Measurements from ENCODE around the gene ZNF397. TPM values are rescaled to one million over a fixed set of nuclear protein-coding genes. Genes with fewer than 3 reads are reported as not detected.
A peak's percentile ranks its signal among the peaks of the same experiment; 100 is the strongest.

ZNF397 gene
- polyA plus RNA-seq, 1 donor from 2014 or later: 58.7 TPM

DNA sequence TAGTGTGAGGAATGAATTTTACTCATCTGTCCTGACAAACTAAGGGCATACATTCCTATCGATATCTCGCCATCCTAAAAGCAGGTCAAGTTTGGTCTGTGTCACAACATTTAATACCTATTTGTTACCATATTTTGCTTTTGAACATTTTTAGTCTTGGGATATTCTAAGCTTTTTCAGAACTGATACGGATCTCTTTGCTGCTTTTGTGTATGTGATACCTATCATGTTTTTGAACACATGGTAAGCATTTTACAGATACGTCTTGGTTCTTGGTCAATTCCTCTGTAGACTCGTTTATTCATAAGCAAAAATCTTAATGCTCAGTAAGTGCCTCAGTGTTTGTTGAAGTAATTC, 592 bp downstream of the ZNF397 start:
- peak overlapping the region; percentile 97 for H3K27ac ChIP-seq (ENCODE audit: low read length)
- no peaks in the 10 kb centered on the region for H3K9me2 ChIP-seq (ENCODE audit: insufficient read depth, low read length)
- H3K79me2 ChIP-seq (replicated peaks; ENCODE audit: insufficient read depth, low read length): peaks cover 30% of the 10 kb centered on the region
- TF ChIP-seq MXI1 (conservative IDR thresholded peaks at IDR 0.05; ENCODE audit: poor library complexity, severe bottlenecking): peak; percentile 25
- no peak for TF ChIP-seq SMC3 (conservative IDR thresholded peaks at IDR 0.05; ENCODE audit: poor library complexity)
- TF ChIP-seq POLR2AphosphoS5 (IDR thresholded peaks at IDR 0.05): no peak
- TF ChIP-seq, protein P1, sequence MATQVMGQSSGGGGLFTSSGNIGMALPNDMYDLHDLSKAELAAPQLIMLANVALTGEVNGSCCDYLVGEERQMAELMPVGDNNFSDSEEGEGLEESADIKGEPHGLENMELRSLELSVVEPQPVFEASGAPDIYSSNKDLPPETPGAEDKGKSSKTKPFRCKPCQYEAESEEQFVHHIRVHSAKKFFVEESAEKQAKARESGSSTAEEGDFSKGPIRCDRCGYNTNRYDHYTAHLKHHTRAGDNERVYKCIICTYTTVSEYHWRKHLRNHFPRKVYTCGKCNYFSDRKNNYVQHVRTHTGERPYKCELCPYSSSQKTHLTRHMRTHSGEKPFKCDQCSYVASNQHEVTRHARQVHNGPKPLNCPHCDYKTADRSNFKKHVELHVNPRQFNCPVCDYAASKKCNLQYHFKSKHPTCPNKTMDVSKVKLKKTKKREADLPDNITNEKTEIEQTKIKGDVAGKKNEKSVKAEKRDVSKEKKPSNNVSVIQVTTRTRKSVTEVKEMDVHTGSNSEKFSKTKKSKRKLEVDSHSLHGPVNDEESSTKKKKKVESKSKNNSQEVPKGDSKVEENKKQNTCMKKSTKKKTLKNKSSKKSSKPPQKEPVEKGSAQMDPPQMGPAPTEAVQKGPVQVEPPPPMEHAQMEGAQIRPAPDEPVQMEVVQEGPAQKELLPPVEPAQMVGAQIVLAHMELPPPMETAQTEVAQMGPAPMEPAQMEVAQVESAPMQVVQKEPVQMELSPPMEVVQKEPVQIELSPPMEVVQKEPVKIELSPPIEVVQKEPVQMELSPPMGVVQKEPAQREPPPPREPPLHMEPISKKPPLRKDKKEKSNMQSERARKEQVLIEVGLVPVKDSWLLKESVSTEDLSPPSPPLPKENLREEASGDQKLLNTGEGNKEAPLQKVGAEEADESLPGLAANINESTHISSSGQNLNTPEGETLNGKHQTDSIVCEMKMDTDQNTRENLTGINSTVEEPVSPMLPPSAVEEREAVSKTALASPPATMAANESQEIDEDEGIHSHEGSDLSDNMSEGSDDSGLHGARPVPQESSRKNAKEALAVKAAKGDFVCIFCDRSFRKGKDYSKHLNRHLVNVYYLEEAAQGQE (IDR thresholded peaks at IDR 0.05; ENCODE audit: borderline replicate concordance): no peak
- peak overlapping the region; percentile 86 for H2AFZ ChIP-seq (ENCODE audit: low read depth, low read length)
- H3K9ac ChIP-seq (ENCODE audit: low read length): peak overlapping the region; percentile 95
- H4K20me1 ChIP-seq (ENCODE audit: insufficient read depth): no peaks in the 10 kb centered on the region
- H3K4me2 ChIP-seq (ENCODE audit: low read length): peak overlapping the region; percentile 68
- no peaks in the 10 kb centered on the region for H3K9me3 ChIP-seq (ENCODE audit: low read length)
- peaks cover 36% of the 10 kb centered on the region for H3K36me3 ChIP-seq (ENCODE audit: insufficient read depth, low read length)
- H3K27me3 ChIP-seq (ENCODE audit: insufficient read depth, low read depth, low read length): no peaks in the 10 kb centered on the region
- peaks cover 7% of the 10 kb centered on the region for H3F3A ChIP-seq (ENCODE audit: insufficient read depth, low read length, poor library complexity, severe bottlenecking)
- H3K4me3 ChIP-seq (ENCODE audit: low read length): peak overlapping the region; percentile 72

DNA sequence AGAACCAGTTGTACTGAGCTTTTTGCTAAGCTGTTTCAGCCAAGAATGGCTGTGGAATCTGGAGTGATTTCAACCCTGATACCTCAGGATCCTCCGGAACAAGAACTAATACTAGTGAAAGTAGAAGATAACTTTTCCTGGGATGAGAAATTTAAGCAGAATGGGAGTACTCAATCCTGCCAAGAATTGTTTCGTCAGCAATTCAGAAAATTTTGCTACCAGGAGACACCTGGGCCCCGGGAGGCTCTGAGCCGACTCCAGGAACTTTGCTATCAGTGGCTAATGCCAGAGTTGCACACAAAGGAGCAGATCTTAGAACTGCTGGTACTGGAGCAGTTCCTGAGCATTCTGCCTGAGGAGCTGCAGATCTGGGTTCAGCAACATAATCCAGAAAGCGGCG, 1.6 kb downstream of the ZNF397 start:
- peaks cover 7% of the 10 kb centered on the region for H3F3A ChIP-seq (ENCODE audit: insufficient read depth, low read length, poor library complexity, severe bottlenecking)
- H4K20me1 ChIP-seq (ENCODE audit: insufficient read depth): no peaks in the 10 kb centered on the region
- no peaks in the 10 kb centered on the region for H3K27me3 ChIP-seq (ENCODE audit: insufficient read depth, low read depth, low read length)
- peak overlapping the region; percentile 95 for H3K9ac ChIP-seq (ENCODE audit: low read length)
- peak overlapping the region; percentile 68 for H3K4me2 ChIP-seq (ENCODE audit: low read length)
- no peaks in the 10 kb centered on the region for H3K9me2 ChIP-seq (ENCODE audit: insufficient read depth, low read length)
- H3K4me3 ChIP-seq (ENCODE audit: low read length): peak overlapping the region; percentile 72
- H3K79me2 ChIP-seq (replicated peaks; ENCODE audit: insufficient read depth, low read length): peaks cover 30% of the 10 kb centered on the region
- no peaks in the 10 kb centered on the region for H3K9me3 ChIP-seq (ENCODE audit: low read length)
- no peak overlapping the region for H2AFZ ChIP-seq (ENCODE audit: low read depth, low read length)
- H3K36me3 ChIP-seq (ENCODE audit: insufficient read depth, low read length): peaks cover 36% of the 10 kb centered on the region
- H3K27ac ChIP-seq (ENCODE audit: low read length): no peak overlapping the region
- TF ChIP-seq, protein P1 (IDR thresholded peaks at IDR 0.05; ENCODE audit: borderline replicate concordance): no peak
- TF ChIP-seq POLR2AphosphoS5 (IDR thresholded peaks at IDR 0.05) (no peak), MXI1 (conservative IDR thresholded peaks at IDR 0.05; ENCODE audit: poor library complexity, severe bottlenecking) (no peak)

DNA sequence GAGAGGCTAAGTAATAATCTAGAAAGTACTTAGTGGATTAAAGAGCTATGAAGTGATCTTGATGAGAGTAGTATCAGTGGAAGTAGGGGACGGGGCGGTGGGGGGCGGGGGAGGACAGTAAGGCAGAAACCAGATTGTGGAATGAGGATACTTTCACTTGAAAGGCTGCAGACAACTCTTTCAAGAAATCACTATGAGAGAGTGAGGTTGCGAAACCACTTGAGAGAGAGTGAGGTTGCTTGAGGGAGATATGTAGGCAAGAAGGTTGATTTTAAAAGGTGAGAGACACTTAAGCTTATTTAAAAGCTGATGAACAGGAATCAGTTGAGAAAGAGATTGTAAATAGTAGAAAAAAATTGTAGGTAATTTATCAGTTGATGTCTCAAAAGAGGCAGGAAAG, 3.8 kb downstream of the ZNF397 start:
- H3F3A ChIP-seq (ENCODE audit: insufficient read depth, low read length, poor library complexity, severe bottlenecking): peaks cover 7% of the 10 kb centered on the region
- TF ChIP-seq POLR2AphosphoS5 (IDR thresholded peaks at IDR 0.05) (no peak), SMC3 (conservative IDR thresholded peaks at IDR 0.05; ENCODE audit: poor library complexity) (no peak), RAD21 (conservative IDR thresholded peaks at IDR 0.05) (no peak), EZH2 (IDR thresholded peaks at IDR 0.05; ENCODE audit: borderline replicate concordance, insufficient read depth, low read length, poor library complexity, severe bottlenecking) (no peak), EP300 (conservative IDR thresholded peaks at IDR 0.05; ENCODE audit: poor library complexity, severe bottlenecking) (no peak), TAF1 (IDR thresholded peaks at IDR 0.05; ENCODE audit: low read depth) (no peak)
- TF ChIP-seq, protein P1 (IDR thresholded peaks at IDR 0.05; ENCODE audit: borderline replicate concordance): no peak
- TF ChIP-seq, protein P2, sequence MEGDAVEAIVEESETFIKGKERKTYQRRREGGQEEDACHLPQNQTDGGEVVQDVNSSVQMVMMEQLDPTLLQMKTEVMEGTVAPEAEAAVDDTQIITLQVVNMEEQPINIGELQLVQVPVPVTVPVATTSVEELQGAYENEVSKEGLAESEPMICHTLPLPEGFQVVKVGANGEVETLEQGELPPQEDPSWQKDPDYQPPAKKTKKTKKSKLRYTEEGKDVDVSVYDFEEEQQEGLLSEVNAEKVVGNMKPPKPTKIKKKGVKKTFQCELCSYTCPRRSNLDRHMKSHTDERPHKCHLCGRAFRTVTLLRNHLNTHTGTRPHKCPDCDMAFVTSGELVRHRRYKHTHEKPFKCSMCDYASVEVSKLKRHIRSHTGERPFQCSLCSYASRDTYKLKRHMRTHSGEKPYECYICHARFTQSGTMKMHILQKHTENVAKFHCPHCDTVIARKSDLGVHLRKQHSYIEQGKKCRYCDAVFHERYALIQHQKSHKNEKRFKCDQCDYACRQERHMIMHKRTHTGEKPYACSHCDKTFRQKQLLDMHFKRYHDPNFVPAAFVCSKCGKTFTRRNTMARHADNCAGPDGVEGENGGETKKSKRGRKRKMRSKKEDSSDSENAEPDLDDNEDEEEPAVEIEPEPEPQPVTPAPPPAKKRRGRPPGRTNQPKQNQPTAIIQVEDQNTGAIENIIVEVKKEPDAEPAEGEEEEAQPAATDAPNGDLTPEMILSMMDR (IDR thresholded peaks at IDR 0.05; ENCODE audit: poor library complexity, severe bottlenecking): no peak
- no peaks in the 10 kb centered on the region for H4K20me1 ChIP-seq (ENCODE audit: insufficient read depth)
- peaks cover 48% of the 10 kb centered on the region for H3K36me3 ChIP-seq (ENCODE audit: insufficient read depth, low read length)
- no peaks in the 10 kb centered on the region for H3K9me2 ChIP-seq (ENCODE audit: insufficient read depth, low read length)
- no peak overlapping the region for H3K4me2 ChIP-seq (ENCODE audit: low read length)
- no peaks in the 10 kb centered on the region for H3K27me3 ChIP-seq (ENCODE audit: insufficient read depth, low read depth, low read length)
- H3K4me3 ChIP-seq (ENCODE audit: low read length): no peak overlapping the region
- H2AFZ ChIP-seq (ENCODE audit: low read depth, low read length): no peak overlapping the region
- no peak overlapping the region for H3K9ac ChIP-seq (ENCODE audit: low read length)
- H3K79me2 ChIP-seq (replicated peaks; ENCODE audit: insufficient read depth, low read length): peaks cover 30% of the 10 kb centered on the region
- no peaks in the 10 kb centered on the region for H3K9me3 ChIP-seq (ENCODE audit: low read length)
- no peak overlapping the region for H3K27ac ChIP-seq (ENCODE audit: low read length)

Measured in neural cell (in vitro differentiated cells).